ENCODE measurements around the gene TEAD1.

GRCh38 chr11:12962306-12962705, 288.1 kb downstream of the TEAD1 start:
- TF ChIP-seq, protein P1, sequence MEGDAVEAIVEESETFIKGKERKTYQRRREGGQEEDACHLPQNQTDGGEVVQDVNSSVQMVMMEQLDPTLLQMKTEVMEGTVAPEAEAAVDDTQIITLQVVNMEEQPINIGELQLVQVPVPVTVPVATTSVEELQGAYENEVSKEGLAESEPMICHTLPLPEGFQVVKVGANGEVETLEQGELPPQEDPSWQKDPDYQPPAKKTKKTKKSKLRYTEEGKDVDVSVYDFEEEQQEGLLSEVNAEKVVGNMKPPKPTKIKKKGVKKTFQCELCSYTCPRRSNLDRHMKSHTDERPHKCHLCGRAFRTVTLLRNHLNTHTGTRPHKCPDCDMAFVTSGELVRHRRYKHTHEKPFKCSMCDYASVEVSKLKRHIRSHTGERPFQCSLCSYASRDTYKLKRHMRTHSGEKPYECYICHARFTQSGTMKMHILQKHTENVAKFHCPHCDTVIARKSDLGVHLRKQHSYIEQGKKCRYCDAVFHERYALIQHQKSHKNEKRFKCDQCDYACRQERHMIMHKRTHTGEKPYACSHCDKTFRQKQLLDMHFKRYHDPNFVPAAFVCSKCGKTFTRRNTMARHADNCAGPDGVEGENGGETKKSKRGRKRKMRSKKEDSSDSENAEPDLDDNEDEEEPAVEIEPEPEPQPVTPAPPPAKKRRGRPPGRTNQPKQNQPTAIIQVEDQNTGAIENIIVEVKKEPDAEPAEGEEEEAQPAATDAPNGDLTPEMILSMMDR (IDR thresholded peaks at IDR 0.05), result no peak
- no peak for TF ChIP-seq POLR2AphosphoS5 (IDR thresholded peaks at IDR 0.05)
